Choroid plexus epithelial cell (primary cell): ENCODE data around the gene CBX6.
A peak's percentile ranks its signal among the peaks of the same experiment; 100 is the strongest.

ENCODE experiments used
- DNase-seq: peaks from one replicate; pipeline ENCODE4 v3.0.0-alpha.2; 2010; ENCODE audit warnings: low read depth
- H3K4me3 ChIP-seq: 2 replicates; pipeline ENCODE4 v1.5.1; 2011; ENCODE audit warnings: low read depth, mild to moderate bottlenecking, control low read depth, low read length, moderate library complexity
- CTCF ChIP-seq: conservative IDR thresholded peaks from 2 replicates; pipeline ENCODE4 v1.5.1; 2011; ENCODE audit warnings: low read depth, mild to moderate bottlenecking, control low read depth, inconsistent platforms, low read length, moderate library complexity

The CBX6 gene

GRCh38 chr22:38832005-38832978, 39.7 kb downstream of the CBX6 start:
- no peak for TF ChIP-seq CTCF
- H3K4me3 ChIP-seq = no peak overlapping the region
- DNase-seq = no peak

- peak; percentile 76 for DNase-seq
- TF ChIP-seq CTCF = no peak
- no peak overlapping the region for H3K4me3 ChIP-seq
Measured at GRCh38 chr22:38831166-38831945, 40.7 kb downstream of the CBX6 start.

GRCh38 chr22:38830845-38831108, 41.2 kb downstream of the CBX6 start:
- DNase-seq = no peak
- TF ChIP-seq CTCF = no peak
- no peak overlapping the region for H3K4me3 ChIP-seq

- H3K4me3 ChIP-seq = no peak overlapping the region
- no peak for DNase-seq
- TF ChIP-seq CTCF = no peak
Measured at GRCh38 chr22:38830026-38830844, 41.8 kb downstream of the CBX6 start.

- H3K4me3 ChIP-seq = no peak overlapping the region
- TF ChIP-seq CTCF = no peak
- no peak for DNase-seq
Measured at GRCh38 chr22:38829485-38829884, 42.5 kb downstream of the CBX6 start.

GRCh38 chr22:38828616-38829205, 43.3 kb downstream of the CBX6 start:
- no peak overlapping the region for H3K4me3 ChIP-seq
- no peak for DNase-seq
- TF ChIP-seq CTCF = no peak
